ENCODE results near the gene ZBTB17. TPM values are rescaled to one million over a fixed set of nuclear protein-coding genes. Genes with fewer than 3 reads are reported as not detected.
A peak's percentile ranks its signal among the peaks of the same experiment; 100 is the strongest.
"Not testable (repeated sequence)": the region's sequence is repeated elsewhere in the genome, so short reads cannot be mapped to it uniquely, and the experiment has no call there.

Gene ZBTB17
- total RNA-seq, 1 experiment from 2014 or later, result 37.0 TPM

- no peak for DNase-seq (ENCODE audit: low read depth)
Observed at GRCh38 chr1:15988856-15989736, 13.2 kb upstream of the ZBTB17 start.

GRCh38 chr1:15985611-15986297, 9.9 kb upstream of the ZBTB17 start:
- no peak for DNase-seq (ENCODE audit: low read depth)

GRCh38 chr1:15983275-15983674, 7.4 kb upstream of the ZBTB17 start:
- no peak for DNase-seq (ENCODE audit: low read depth)

GRCh38 chr1:15981679-15982078, 5.8 kb upstream of the ZBTB17 start:
- no peak for DNase-seq (ENCODE audit: low read depth)

GRCh38 chr1:15977947-15978346, 2.0 kb upstream of the ZBTB17 start:
- DNase-seq (ENCODE audit: low read depth), result not testable (repeated sequence)

- peak; percentile 60 for DNase-seq (ENCODE audit: low read depth)
Observed at GRCh38 chr1:15975358-15975804, 520 bp downstream of the ZBTB17 start.

- no peak for DNase-seq (ENCODE audit: low read depth)
Observed at GRCh38 chr1:15974855-15975254, 1.0 kb downstream of the ZBTB17 start.

- no peak for DNase-seq (ENCODE audit: low read depth)
Observed at GRCh38 chr1:15973772-15974171, 2.1 kb downstream of the ZBTB17 start.

GRCh38 chr1:15972409-15972808, 3.5 kb downstream of the ZBTB17 start:
- no peak for DNase-seq (ENCODE audit: low read depth)

GRCh38 chr1:15970911-15971310, 5.0 kb downstream of the ZBTB17 start:
- no peak for DNase-seq (ENCODE audit: low read depth)

- no peak for DNase-seq (ENCODE audit: low read depth)
Observed at GRCh38 chr1:15969321-15969880, 6.5 kb downstream of the ZBTB17 start.

- no peak for DNase-seq (ENCODE audit: low read depth)
Observed at GRCh38 chr1:15968172-15968571, 7.7 kb downstream of the ZBTB17 start.

- DNase-seq (ENCODE audit: low read depth), result no peak
Observed at GRCh38 chr1:15966956-15967344, 9.0 kb downstream of the ZBTB17 start.

- DNase-seq (ENCODE audit: low read depth), result peak; percentile 35
Observed at GRCh38 chr1:15966081-15966955, 9.6 kb downstream of the ZBTB17 start.

GRCh38 chr1:15965228-15965767, 10.6 kb downstream of the ZBTB17 start:
- peak; percentile 47 for DNase-seq (ENCODE audit: low read depth)

GRCh38 chr1:15963968-15964648, 11.8 kb downstream of the ZBTB17 start:
- no peak for DNase-seq (ENCODE audit: low read depth)

- no peak for DNase-seq (ENCODE audit: low read depth)
Observed at GRCh38 chr1:15963363-15963967, 12.4 kb downstream of the ZBTB17 start.

GRCh38 chr1:15962671-15963362, 13.1 kb downstream of the ZBTB17 start:
- DNase-seq (ENCODE audit: low read depth), result no peak

- DNase-seq (ENCODE audit: low read depth), result no peak
Observed at GRCh38 chr1:15962176-15962575, 13.7 kb downstream of the ZBTB17 start.

- no peak for DNase-seq (ENCODE audit: low read depth)
Observed at GRCh38 chr1:15961492-15961891, 14.4 kb downstream of the ZBTB17 start.
